Pancreas (tissue), 10 donors: ENCODE data around the gene NUMBL. TPM values are rescaled to one million over a fixed set of nuclear protein-coding genes. Genes with fewer than 3 reads are reported as not detected.
A peak's percentile ranks its signal among the peaks of the same experiment; 100 is the strongest.

Experiments used
- ATAC-seq, 4 donors: fragments of 200-7000 bp; cut with Tn5 transposase; one replicate each; pipeline versions ENCODE4 v1.8.0 to v1.9.1; 2020; ENCODE audit warnings: mild to moderate bottlenecking in 4 of 4, moderate library complexity in 4 of 4
- DNase-seq, 6 donors: peaks; one replicate each; pipeline ENCODE4 v3.0.0-alpha.2; 2020
- FAIRE-seq: peaks from 2 replicates; lab custom pipeline; 2012; peaks lifted over from hg19 to GRCh38; lab: Jason Lieb, UNC
- H3K27ac ChIP-seq, 4 donors: fragments of 200-600 bp; sonication (generic); 1 replicate in 3 of 4; 2 replicates in 1 of 4; pipeline versions ENCODE4 v1.5.0 to v1.8.0; 2020
- H3K27me3 ChIP-seq, 4 donors: fragments of 200-600 bp; one replicate each; pipeline ENCODE4 v1.8.0; 2021
- H3K36me3 ChIP-seq, 3 donors: fragments of 200-600 bp; sonication (generic) in 1 of 3; one replicate each; pipeline versions ENCODE4 v1.5.0 to v1.8.0; 2020 to 2021
- H3K4me1 ChIP-seq, 3 donors: fragments of 200-600 bp; one replicate each; pipeline ENCODE4 v1.8.0; 2021
- H3K4me3 ChIP-seq, 4 donors: fragments of 200-600 bp; sonication (generic) in 2 of 4; one replicate each; pipeline versions ENCODE4 v1.5.0 to v1.8.0; 2020 to 2021
- H3K9me3 ChIP-seq, 4 donors: fragments of 200-600 bp; one replicate each; pipeline ENCODE4 v1.8.0; 2021
- CTCF ChIP-seq, 4 donors: fragments of 200-600 bp; sonication (generic) in 3 of 4; IDR thresholded peaks; one replicate each; pipeline versions ENCODE4 v1.5.0 to v1.8.0; 2021; ENCODE audit warnings: antibody characterized with exemption in 4 of 4
- WGBS, 2 donors: extraction: QIAGEN DNeasy Blood & Tissue Kit; methylation state at CpG; one replicate each; pipeline ENCODE4 v1.1.7; 2013; 5-methylcytosine and 5-hydroxymethylcytosine counted together
- intact Hi-C, 3 donors: fragments of 100-400 bp; cut with DNase I; formaldehyde crosslinking; loops; one replicate each; pipeline versions ENCODE4 v1.11.1 to v1.14.2; 2022
- polyA plus RNA-seq, 2 donors: library from polyadenylated mRNA; stranded (reverse); fragments of 200-250 nt; gene quantifications; one replicate each; pipeline ENCODE4 v1.2.3, GENCODE V29; 2013
- total RNA-seq, 6 donors: library from RNA; stranded (reverse); fragmentation: NEBNext Ultra II Directional in 4 of 6; extraction: Animal tissue kit (Norgen Biotek cat#: 25700) in 4 of 6; gene quantifications; one replicate each; pipeline versions ENCODE4 v1.2.1 to v1.2.4, GENCODE V29; 2021 to 2023
- donor health status: healthy with polysubstance abuse.
- donor health status: DM: no; HTN: no; CAD: no; lungs with moderate emphysema.
- donor health status: DM: no; HTN: no; CAD: no.
- donor health status: control.
- donor health status: control.
- donor health status: Bipolar disorder and iron deficiency.
- donor health status: DM: yes; HTN: yes; CAD: no.
- donor health status: DM: no; HTN: no; CAD: no.
- donor health status: DM: no; HTN: no; CAD: no.
- donor health status: DM: yes; HTN: yes; CAD: no.

Gene NUMBL
- total and polyA plus RNA-seq, 8 donors, result 3.2 to 19.1 (median 8.7) TPM

DNA sequence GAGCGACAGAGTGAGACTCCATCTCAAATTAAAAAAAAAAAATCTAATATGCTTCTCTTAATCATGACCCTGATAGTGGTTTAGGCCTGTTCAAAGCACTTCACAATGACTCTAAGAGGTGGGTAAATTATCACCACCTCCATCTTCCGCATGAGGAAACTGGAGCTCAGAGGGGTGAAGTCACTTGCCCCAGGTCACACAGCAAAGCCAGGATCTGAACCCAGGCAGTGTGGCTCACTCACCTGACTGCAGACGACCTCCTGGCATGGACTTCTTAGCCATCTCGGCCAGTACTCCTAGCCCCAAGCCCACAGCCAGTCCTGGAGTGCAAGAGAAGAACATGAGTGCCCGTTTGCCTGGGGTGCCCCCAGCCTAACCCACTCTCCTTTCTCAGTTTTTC, 19.4 kb upstream of the NUMBL start:
- Histone ChIP-seq H3K9me3 (no peaks in the 10 kb centered on the region), H3K4me3 (no peak overlapping the region), H3K36me3 (peaks cover under 1 to 13% (median 3%) of the 10 kb centered on the region in 3 donors), H3K4me1 (no peaks in the 10 kb centered on the region), H3K27me3 (no peaks in the 10 kb centered on the region), H3K27ac (no peak overlapping the region)
- ATAC-seq, result no peak
- intact Hi-C loops, result no loop called here
- 89 to 92% methylated on average over 5 of the region's 5 CpGs for WGBS, 2 donors
- DNase-seq, result no peak
- TF ChIP-seq CTCF (IDR thresholded peaks at IDR 0.05), result no peak
- FAIRE-seq, result no peak

- DNase-seq (no peak), FAIRE-seq (no peak), ATAC-seq (no peak)
- Histone ChIP-seq H3K9me3 (no peaks in the 10 kb centered on the region), H3K4me1 (no peaks in the 10 kb centered on the region), H3K36me3 (peaks cover 4 to 20% (median 6%) of the 10 kb centered on the region in 3 donors), H3K27ac (no peak overlapping the region), H3K4me3 (no peak overlapping the region), H3K27me3 (no peaks in the 10 kb centered on the region)
- intact Hi-C loops, result no loop called here
- TF ChIP-seq CTCF (IDR thresholded peaks at IDR 0.05), result no peak
- WGBS, 2 donors, result 96 to 97% methylated on average over 7 of the region's 7 CpGs
Observed at GRCh38 chr19:40707615-40708014, 17.2 kb upstream of the NUMBL start.

DNA sequence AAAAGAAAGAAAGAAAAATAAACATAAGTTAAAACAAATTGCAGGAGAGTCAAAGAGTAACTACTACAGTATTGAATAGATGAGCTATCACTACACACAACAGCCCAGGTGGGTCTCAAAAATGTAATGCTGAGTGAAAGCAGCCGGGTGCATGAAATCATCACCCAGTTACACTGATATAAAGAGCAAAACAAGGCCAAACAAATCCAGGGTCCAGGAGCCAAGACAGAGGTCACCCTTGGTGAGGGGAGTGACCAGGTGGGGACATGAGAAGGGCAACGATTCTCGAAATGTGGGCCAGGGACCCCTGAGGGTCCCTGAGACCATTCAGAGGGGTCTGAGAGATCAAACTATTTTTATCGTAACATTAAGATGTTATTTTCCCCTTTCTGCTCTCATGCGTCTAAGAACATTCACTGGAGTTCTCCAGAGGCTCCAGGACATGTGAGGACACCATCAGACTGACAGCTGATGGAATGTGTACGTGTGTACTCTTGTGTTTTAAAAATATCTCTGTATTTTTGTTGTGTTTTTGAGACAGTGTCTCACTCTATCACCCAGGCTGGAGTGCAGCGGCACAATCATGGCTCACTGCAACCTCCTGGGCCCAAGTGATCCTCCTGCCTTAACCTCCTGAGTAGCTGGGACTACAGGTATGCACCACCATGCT, 15.6 kb upstream of the NUMBL start:
- no peaks in the 10 kb centered on the region for H3K4me1 ChIP-seq
- H3K9me3 ChIP-seq, result no peaks in the 10 kb centered on the region
- H3K27me3 ChIP-seq, result no peaks in the 10 kb centered on the region
- TF ChIP-seq CTCF (IDR thresholded peaks at IDR 0.05), result no peak
- ATAC-seq (no peak), FAIRE-seq (no peak), DNase-seq (no peak)
- no peak overlapping the region for H3K4me3 ChIP-seq
- intact Hi-C loops, result no loop called here
- peaks cover 4 to 20% (median 6%) of the 10 kb centered on the region in 3 donors for H3K36me3 ChIP-seq
- no peak overlapping the region for H3K27ac ChIP-seq
- 87 to 88% methylated on average over 7 of the region's 7 CpGs for WGBS, 2 donors

GRCh38 chr19:40705362-40705651, 14.9 kb upstream of the NUMBL start:
- Histone ChIP-seq H3K9me3 (no peaks in the 10 kb centered on the region), H3K27me3 (no peaks in the 10 kb centered on the region), H3K4me1 (no peaks in the 10 kb centered on the region), H3K4me3 (no peak overlapping the region), H3K36me3 (peaks cover 4 to 20% (median 6%) of the 10 kb centered on the region in 3 donors), H3K27ac (no peak overlapping the region)
- ATAC-seq (peak in 3 of 4 donors; percentile 30 to 41 (median 36)), DNase-seq (no peak), FAIRE-seq (no peak)
- no peak for TF ChIP-seq CTCF (IDR thresholded peaks at IDR 0.05)
- intact Hi-C loops, result no loop called here
- 88% methylated on average over 9 of the region's 9 CpGs for WGBS, 2 donors
